ENCODE data around the gene SCAI.
"Not testable (repeated sequence)": the region's sequence is repeated elsewhere in the genome, so short reads cannot be mapped to it uniquely, and the experiment has no call there.

The SCAI gene

DNA sequence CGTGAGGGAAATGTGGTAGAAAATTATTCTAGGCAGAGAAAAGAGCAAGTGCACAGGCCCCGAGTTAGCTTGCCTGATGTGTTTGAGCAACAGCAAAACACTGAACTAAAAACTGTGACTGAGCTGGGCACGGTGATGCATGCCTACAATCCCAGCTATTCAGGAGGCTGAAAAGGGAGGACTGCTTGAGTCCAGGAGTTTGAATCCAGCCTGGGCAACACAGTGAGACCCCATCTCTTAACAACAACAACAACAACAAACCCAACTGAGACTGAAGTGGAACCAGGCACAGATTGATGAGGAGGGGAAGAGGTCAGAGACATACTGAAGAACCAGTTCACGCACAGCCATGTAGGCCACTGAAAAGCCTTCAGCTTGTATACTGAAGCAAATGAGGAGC lies 42.5 kb downstream of the SCAI start:
- DNase-seq = no peak

GRCh38 chr9:125099816-125100215 lies 43.5 kb downstream of the SCAI start:
- DNase-seq = no peak

DNA sequence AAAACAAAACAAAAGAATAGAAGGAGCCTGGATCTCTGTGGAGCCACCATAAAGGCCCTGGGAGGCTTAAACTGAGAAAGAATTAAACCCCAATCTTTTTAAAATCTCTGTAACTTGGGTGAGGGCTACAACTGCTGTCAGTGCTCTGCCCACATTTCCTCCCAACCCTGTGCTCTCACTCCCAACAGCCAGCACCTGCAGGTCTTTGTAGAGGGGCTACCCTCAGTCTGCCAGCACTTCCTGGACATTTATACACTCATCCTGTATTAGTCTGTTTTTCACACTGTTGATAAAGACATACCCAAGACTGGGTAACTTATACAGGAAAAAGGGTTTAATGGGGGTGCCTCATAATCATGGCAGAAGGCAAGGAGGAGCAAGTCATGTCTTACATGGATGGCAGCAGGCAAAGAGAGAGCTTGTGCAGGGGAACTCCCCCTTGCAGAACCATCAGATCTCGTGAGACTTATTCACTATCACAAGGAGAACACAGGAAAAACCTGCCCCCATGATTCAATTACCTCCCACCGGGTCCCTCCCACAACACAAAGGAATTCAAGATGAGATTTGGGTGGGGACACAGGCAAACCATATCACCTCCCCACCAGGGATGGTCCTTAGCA lies 47.4 kb downstream of the SCAI start:
- no peak for DNase-seq

DNA sequence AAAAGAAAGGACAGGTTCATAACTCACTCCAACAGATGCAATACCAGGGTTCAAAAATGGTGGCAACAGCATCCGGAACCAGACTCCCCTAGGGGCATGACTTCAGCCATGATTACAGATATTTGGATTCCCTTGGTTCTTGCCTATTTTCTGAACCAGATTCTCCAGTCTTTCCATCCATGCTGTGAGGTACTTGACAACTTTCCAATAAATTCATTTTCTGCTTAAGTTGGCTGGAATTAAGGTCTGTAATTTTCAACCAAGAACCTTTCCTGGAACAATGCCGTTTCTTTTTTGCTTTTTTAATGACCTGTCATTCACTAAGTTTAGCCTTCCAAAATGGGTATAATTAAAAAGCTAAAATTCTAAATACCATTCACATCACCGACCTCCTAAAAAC lies 52.2 kb downstream of the SCAI start:
- DNase-seq = no peak

DNA sequence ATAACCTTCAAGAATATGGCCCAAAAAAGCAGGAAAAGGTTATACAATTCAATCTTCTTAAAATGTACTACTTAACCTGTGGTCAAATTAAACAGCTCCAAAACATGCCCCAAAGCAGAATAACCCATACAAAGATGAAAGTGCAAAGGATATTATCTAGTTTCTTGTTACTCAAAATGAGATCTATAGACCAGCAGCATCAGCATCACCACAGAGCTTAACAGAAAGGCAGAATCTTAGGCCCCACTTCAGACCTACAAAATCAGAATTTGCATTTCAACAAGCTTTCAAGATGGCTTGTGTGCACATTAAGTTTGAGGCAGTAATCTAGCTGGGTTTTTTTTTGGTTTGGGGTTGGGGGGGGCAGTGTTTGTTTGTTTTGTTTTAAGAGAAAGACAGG lies 54.0 kb downstream of the SCAI start:
- DNase-seq = no peak

DNA sequence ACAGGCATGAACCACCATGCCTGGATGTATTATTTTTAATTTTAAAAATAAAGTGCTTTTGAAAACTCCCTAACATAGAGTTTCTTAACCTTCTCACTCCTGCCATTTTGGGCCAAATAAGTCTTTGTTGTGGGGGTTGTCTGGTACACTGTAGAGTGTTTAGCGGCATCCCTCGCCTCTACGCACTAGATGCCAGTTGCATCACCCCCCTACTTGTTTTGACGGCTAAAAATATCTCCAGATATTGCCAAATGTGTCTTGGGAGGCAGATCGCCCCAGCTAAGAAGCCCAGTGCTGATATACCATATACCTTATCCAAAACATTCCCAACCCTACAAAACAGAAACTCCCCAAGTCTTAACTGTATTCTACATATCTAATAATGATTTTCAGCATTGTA lies 54.6 kb downstream of the SCAI start:
- DNase-seq = no peak

- DNase-seq = no peak
These were observed 57.4 kb downstream of the SCAI start for GRCh38 chr9:125085703-125086477.

- DNase-seq = not testable (repeated sequence)
These were observed 61.1 kb downstream of the SCAI start for GRCh38 chr9:125082197-125082596.

- not testable (repeated sequence) for DNase-seq
These were observed 62.5 kb downstream of the SCAI start for GRCh38 chr9:125080797-125081196.

DNA sequence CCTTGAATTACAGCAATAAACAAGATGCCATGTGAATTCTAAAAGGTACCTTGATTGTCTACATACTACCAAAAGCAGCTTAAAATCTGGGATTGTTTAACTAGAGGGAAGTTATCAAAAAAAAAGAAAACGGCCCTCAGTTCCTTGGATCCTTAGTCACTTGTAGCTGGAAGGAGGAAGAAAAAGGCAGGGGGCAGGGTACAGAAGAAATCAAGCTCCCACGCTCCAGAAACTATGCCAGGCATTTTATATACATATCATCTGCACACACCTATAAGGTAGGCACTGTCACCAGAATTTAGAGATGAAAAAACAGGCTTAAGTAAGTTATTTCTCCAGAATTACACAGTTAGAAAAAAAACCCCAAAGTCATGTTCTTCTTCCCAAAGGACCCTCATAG lies 63.4 kb downstream of the SCAI start:
- no peak for DNase-seq

DNA sequence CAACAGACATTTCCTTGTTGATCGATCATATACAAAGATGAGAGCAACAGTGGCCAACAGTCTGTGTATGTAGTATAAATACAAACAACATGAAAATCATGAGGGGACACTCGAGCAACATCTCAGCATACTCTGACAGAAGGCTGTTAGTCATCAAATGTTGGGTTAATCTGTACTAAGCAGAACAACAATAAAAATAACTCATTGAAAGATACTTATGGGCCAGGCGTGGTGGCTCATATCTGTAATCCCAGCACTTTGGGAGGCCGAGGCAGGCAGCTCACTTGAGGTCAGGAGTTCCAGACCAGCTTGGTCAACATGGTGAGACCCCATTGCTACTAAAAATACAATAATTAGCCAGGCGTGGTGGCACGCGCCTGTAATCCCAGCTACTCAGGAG lies 67.3 kb downstream of the SCAI start:
- no peak for DNase-seq

DNA sequence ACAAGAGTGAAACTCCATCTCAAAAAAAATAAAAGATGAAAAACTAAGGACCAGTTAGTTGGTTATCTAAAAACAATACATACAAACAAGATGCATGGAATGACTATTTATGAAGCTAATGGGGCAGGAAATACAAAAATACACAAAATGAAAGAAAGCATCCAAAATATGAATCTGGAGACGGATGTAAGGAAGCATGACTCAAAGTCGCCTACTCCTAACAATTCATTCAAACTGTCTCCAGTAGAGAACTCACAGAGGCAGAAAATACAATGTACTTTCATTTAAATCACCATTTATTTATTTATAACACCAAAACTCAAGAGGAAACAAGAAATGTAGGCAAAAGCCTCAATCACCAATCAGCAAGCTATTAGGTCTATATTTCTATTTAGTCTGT lies 68.4 kb downstream of the SCAI start:
- DNase-seq = no peak

- DNase-seq = no peak
These were observed 76.3 kb downstream of the SCAI start for GRCh38 chr9:125066839-125067619.

DNA sequence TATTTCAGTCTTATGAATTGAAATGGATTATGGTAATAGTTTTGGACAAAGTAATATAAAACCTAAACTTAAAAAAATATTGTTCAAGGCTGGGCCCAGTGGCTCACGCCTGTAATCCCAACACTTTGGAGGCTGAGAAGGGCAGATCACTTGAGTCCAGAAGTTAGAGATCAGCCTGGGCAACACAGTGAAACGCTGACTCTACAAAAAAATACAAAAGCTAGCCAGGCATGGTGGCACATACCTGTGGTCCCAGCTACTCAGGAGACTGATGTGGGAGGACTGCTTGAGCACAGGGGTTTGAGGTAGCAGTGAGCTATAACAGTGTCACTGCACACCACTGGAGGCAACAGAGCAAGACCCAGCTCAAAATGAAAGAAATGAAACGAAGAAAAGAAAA lies 81.9 kb downstream of the SCAI start:
- no peak for DNase-seq

- no peak for DNase-seq
These were observed 93.9 kb downstream of the SCAI start for GRCh38 chr9:125049212-125050049.

GRCh38 chr9:125043631-125044030 lies 99.7 kb downstream of the SCAI start:
- no peak for DNase-seq

GRCh38 chr9:125043148-125043547 lies 100.2 kb downstream of the SCAI start:
- DNase-seq = no peak

GRCh38 chr9:125038166-125038565 lies 105.2 kb downstream of the SCAI start:
- peak; percentile 45 for DNase-seq

- DNase-seq = no peak
These were observed 115.3 kb downstream of the SCAI start for GRCh38 chr9:125028041-125028440.

GRCh38 chr9:125024917-125025316 lies 118.4 kb downstream of the SCAI start:
- no peak for DNase-seq

DNA sequence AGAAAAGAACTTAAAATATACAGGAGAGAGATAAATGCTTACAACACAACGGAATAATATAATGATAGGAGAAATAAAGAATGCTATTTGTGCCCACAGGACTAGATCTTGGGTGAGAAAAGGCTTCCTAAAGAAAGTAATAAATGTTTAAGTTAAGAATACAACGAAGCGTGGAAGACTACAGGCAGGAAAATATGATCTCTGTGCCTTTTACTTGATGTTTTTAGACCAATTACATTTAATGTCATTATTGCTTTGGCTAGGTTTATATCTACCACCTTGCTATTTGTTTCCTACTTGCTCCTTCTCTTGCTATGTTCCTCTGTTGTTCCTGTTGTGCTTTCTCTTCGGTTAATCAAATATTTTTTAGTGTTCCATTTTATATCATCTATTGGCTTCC lies 122.3 kb downstream of the SCAI start:
- no peak for DNase-seq

- DNase-seq = not testable (repeated sequence)
These were observed 127.7 kb downstream of the SCAI start for GRCh38 chr9:125015655-125016054.

GRCh38 chr9:125012013-125012412 lies 131.3 kb downstream of the SCAI start:
- not testable (repeated sequence) for DNase-seq

Measured in OCI-M1 (cell line).